HG03342 (cell line): ENCODE measurements around the gene ABO.
"Not testable (repeated sequence)": the region's sequence is repeated elsewhere in the genome, so short reads cannot be mapped to it uniquely, and the experiment has no call there.

Source experiments
- ATAC-seq: cut with Tn5 transposase; IDR thresholded peaks from one replicate; pipeline ENCODE4 v1.9.1; 2021; ENCODE audit warnings: mild to moderate bottlenecking, moderate library complexity; ENCODE audit not compliant: unreplicated experiment

Gene ABO

DNA sequence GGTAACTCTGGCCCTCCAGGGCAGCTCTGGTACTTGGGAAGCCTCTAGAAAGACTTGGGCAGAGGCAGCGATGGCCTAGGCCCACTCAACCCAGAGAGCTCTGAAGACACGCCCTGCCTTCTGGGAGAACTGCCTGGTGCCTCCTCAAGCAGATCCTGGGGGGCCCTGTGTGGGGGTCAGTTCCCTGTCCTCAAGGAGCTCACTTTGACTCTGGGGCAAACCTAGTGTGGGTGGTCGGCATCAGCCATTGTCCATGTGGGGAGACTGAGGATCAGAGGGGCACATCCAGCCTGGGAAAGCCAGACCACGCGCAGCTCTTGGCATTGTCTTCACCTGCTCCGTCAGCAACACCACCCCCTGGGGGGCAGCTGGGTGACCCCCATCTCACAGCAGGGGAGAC, 28.0 kb downstream of the ABO start:
- ATAC-seq = no peak

GRCh38 chr9:133246562-133246961, 28.4 kb downstream of the ABO start:
- no peak for ATAC-seq

DNA sequence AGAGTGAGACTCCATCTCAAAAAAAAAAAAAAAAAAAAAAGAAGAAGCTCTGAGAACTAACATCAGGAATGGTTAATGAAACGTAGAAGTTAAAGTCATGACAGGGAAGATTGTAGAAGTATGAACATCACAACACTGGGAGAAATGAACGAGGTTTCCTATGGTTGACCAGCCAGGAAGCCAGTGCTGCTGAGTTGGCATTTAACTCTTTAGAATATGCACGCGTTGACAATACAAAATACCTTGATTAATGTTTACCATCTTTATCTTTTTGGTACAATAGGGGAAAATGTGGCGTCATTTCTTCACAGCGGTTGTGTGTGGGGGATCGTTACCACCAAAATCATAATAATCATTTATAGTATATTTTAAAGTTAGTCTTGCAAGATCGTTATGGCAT, 32.0 kb downstream of the ABO start:
- ATAC-seq = no peak

DNA sequence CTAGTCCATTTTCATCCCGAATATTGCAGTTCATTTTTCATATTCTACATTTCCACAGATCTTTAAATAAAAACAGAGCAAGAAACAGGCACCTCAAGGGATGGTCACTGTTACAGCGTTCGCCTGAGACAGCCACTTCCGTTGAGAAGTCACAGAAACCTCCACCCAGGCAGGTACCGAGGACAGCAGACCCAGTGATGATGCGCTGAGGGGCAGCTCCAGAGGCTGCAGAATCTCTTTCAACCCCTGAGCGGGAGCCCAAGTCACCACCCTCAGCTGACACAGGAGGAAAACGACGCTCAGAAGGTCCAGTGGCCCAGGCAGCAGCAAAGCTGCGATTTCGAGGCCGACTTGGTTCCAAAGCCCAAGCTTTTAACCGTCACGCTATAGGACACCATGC, 32.8 kb downstream of the ABO start:
- ATAC-seq = no peak

- ATAC-seq = no peak
These were observed 35.4 kb downstream of the ABO start for GRCh38 chr9:133239533-133240090.

- no peak for ATAC-seq
These were observed 36.0 kb downstream of the ABO start for GRCh38 chr9:133238851-133239532.

DNA sequence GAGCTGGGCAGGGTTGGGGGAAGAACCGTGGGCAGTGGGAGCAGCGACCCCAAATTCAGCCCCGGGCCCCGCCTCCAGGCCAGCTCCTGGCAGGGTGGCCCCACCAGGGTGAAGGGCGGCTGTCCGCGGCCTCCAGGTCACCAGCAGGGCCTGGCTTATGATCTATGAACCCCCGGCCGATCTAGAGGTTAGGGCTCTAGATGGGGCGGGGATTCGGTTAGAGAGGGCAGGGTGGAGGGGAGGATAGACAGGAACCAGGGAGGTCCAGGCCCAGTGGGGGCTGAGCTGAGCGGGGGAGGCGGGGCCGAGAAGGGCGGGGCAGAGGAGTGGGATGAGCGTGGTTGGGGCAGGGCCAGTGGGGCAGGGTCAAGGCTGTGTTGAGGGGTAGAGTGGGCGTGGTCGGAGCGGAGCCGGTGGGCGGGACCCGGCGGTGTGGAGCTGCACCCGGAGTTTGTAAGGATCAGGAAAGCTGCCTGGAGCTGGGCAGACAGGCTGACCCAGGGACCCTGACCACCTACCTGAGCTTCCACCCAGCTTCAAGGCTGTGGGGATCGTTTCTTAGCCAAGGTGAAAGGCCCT, 36.6 kb downstream of the ABO start:
- ATAC-seq = no peak

GRCh38 chr9:133237035-133237731, 37.8 kb downstream of the ABO start:
- no peak for ATAC-seq

DNA sequence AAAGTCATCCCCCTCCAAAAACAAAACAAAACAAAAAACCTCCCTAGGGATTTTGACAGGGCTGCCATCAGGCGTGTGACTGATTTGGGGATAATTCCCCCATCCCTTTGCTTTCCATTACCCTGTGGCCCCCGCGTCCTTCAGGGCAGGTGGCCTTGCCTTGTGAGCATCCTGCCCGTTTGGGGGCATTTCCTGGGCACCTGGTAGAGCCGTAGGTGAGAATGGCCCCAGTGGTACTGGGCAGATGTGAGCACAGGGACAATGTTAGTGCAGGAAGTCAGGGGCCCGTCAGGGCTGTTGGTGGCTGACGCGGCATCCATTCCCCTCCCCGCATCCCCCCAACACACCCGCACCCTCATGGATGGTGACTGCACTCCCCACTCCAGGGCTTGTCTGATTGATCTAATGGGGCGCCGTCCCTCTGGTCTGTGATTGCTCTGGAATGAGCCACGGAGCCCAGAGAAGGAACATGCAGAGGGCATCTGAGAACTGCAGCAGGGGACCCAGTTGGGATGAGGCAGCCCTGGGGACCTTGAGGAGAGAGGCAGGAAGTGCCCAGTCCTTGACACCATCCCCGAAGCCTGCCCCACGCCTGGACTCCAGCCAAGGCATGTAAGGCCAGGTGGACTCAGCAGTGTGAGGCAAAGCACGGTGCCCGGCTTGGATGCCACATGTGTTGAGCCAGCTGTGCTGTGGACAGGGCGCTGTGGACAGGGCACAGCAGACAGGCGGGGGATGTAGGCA, 38.5 kb downstream of the ABO start:
- not testable (repeated sequence) for ATAC-seq

GRCh38 chr9:133235549-133236222, 39.3 kb downstream of the ABO start:
- no peak for ATAC-seq

- ATAC-seq = no peak
These were observed 40.3 kb downstream of the ABO start for GRCh38 chr9:133234577-133235322.

GRCh38 chr9:133233681-133234432, 41.1 kb downstream of the ABO start:
- no peak for ATAC-seq

DNA sequence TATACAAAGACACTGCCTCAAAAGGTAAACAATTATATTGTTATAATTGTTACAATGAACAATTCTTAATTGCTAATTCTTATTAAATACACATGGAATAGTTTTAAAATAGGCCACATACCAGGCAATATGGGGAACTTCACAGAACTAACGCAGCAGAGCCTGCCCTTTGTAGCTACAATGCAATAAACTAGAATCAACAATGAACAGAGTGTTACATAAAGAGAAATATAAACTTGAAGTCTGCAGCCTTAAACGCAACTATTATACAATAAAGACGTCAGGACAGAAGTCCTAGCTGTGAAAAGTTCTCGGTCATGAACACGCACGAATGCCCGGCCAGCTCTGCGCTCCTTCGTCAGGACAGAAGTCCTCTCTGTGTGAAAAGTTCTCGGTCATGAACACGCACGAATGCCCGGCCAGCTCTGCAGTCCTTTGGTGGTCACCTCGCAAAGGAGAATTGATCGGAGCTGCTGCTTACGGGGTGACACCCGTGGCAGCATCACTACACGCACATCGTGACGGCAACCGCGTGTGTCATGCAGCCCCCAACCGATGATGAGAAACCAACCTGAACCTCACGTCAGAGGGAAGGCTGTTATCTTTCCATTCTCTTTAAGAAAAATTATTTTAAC, 43.0 kb downstream of the ABO start:
- ATAC-seq = not testable (repeated sequence)

DNA sequence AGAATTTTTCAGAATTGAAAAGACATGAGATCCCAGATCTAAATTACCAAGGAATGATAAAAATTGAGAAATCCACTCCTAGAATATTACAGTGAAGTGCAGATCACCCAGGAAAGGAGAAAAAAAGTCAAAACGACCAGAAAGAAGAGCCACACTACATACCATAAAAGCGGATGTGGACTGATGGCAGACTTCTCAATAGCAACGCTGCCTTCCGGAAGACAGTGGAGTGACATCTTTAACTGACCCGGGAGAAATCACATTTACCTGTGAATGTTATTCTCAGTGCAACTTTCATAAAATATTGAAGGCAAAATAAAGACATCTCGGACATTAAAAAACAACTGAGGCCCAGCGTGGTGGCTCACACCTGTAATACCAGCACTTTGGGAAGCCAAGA, 44.5 kb downstream of the ABO start:
- not testable (repeated sequence) for ATAC-seq

DNA sequence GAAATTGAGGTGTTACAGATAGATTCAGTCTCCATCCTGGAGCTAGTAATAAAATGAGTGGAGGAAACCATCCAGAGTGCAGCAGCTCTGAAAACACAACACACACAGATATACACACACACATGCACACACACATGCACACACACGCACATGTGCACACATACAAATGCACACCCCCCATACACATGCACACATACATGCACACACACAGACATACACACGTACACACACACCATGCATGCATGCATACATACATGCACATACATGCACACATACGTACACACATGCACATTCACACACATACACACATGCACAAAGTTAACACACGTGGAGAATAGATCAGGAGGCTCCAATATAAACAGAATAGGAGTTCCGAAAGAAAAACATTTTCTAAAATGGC, 44.9 kb downstream of the ABO start:
- ATAC-seq = no peak

GRCh38 chr9:133228474-133229193, 46.4 kb downstream of the ABO start:
- not testable (repeated sequence) for ATAC-seq

DNA sequence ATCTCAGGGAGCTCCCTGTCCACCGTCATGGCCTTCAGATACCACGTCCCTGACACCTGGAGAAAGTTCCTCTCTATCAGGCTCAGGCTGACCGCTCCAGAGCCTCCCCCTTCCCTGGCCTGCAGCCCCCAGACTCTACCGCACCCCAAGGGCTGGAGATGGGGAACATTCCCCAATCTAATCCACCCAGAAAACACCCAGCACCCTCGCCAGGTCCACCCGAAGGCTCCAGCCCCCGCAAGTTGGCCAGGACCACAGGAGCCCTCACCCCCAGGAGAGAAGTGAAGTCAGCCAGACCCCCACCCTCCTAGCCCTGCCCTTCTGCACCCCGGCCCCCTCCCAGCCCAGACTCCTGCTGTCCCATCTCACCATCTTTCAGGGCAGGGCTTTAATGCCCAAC, 47.0 kb downstream of the ABO start:
- not testable (repeated sequence) for ATAC-seq

- ATAC-seq = no peak
These were observed 47.6 kb downstream of the ABO start for GRCh38 chr9:133227242-133227860.
